H9 (cell line): ENCODE results near the gene CUBN. TPM values are rescaled to one million over a fixed set of nuclear protein-coding genes. Genes with fewer than 3 reads are reported as not detected.

ENCODE experiments used
- DNase-seq: peaks from one replicate; pipeline ENCODE4 v3.0.0-alpha.2; 2017
- H2AFZ ChIP-seq: one replicate; pipeline ENCODE4 v1.6.1; 2013; ENCODE audit warnings: mild to moderate bottlenecking, low read length, control low read depth, moderate library complexity
- H2AK5ac ChIP-seq: 2 replicates; pipeline ENCODE4 v1.6.1; 2013; ENCODE audit warnings: low read length, control low read depth, mixed read lengths; ENCODE audit not compliant: insufficient read length
- H2BK120ac ChIP-seq: one replicate; pipeline ENCODE4 v1.6.1; 2013; ENCODE audit warnings: low read depth, mild to moderate bottlenecking, low read length, control low read depth, inconsistent platforms; ENCODE audit not compliant: poor library complexity, severe bottlenecking
- H2BK12ac ChIP-seq: 2 replicates; pipeline ENCODE4 v1.6.1; 2013; ENCODE audit warnings: low read length, control low read depth, mixed read lengths, low read depth; ENCODE audit not compliant: insufficient read length
- H2BK15ac ChIP-seq: 2 replicates; pipeline ENCODE4 v1.6.1; 2013; ENCODE audit warnings: low read depth, low read length, control low read depth
- H2BK20ac ChIP-seq: one replicate; pipeline ENCODE4 v1.6.1; 2013; ENCODE audit warnings: low read depth, mild to moderate bottlenecking, low read length, control low read depth, inconsistent platforms; ENCODE audit not compliant: poor library complexity, severe bottlenecking
- H2BK5ac ChIP-seq: 2 replicates; pipeline ENCODE4 v1.6.1; 2013; ENCODE audit warnings: low read length, control low read depth, mixed read lengths; ENCODE audit not compliant: insufficient read length
- H3K14ac ChIP-seq: 2 replicates; pipeline ENCODE4 v1.6.1; 2013; ENCODE audit warnings: low read length, control low read depth; ENCODE audit not compliant: insufficient read depth
- H3K18ac ChIP-seq: 2 replicates; pipeline ENCODE4 v1.6.1; 2013; ENCODE audit warnings: low read depth, mild to moderate bottlenecking, mixed read lengths, low read length, control low read depth; ENCODE audit not compliant: insufficient read length
- H3K23ac ChIP-seq: 2 replicates; pipeline ENCODE4 v1.6.1; 2013; ENCODE audit warnings: low read length, control low read depth, mixed read lengths, low read depth; ENCODE audit not compliant: insufficient read length
- H3K23me2 ChIP-seq: 2 replicates; pipeline ENCODE4 v1.6.1; 2013; ENCODE audit warnings: low read depth, mild to moderate bottlenecking, mixed read lengths, low read length, control low read depth; ENCODE audit not compliant: insufficient read length, poor library complexity, severe bottlenecking
- H3K27ac ChIP-seq: 2 replicates; pipeline ENCODE4 v1.5.1; 2013; ENCODE audit warnings: low read length, control low read depth, mixed read lengths, low read depth; ENCODE audit not compliant: insufficient read length
- H3K27me3 ChIP-seq: 2 replicates; pipeline ENCODE4 v1.6.1; 2013; ENCODE audit warnings: low read length, control low read depth, inconsistent platforms; ENCODE audit not compliant: insufficient read depth
- H3K4ac ChIP-seq: 2 replicates; pipeline ENCODE4 v1.6.1; 2013; ENCODE audit warnings: low read depth, mild to moderate bottlenecking, control low read depth, inconsistent platforms, low read length, moderate library complexity
- H3K4me1 ChIP-seq: 2 replicates; pipeline ENCODE4 v1.6.1; 2013; ENCODE audit warnings: low read length, control low read depth, inconsistent platforms; ENCODE audit not compliant: insufficient read depth
- H3K4me2 ChIP-seq: 2 replicates; pipeline ENCODE4 v1.6.1; 2013; ENCODE audit warnings: low read length, control low read depth, mixed read lengths; ENCODE audit not compliant: insufficient read length, insufficient read depth
- H3K56ac ChIP-seq: 2 replicates; pipeline ENCODE4 v1.6.1; 2013; ENCODE audit warnings: low read depth, mild to moderate bottlenecking, mixed read lengths, low read length, control low read depth; ENCODE audit not compliant: insufficient read length
- H3K79me1 ChIP-seq: 2 replicates; pipeline ENCODE4 v1.6.1; 2013; ENCODE audit warnings: low read depth, mild to moderate bottlenecking, moderate library complexity, low read length, control low read depth, inconsistent platforms; ENCODE audit not compliant: insufficient read depth, poor library complexity, severe bottlenecking
- H3K79me2 ChIP-seq: 2 replicates; pipeline ENCODE4 v1.6.1; 2013; ENCODE audit warnings: low read length, control low read depth, inconsistent platforms; ENCODE audit not compliant: insufficient read depth
- H3K9ac ChIP-seq: 2 replicates; pipeline ENCODE4 v1.6.1; 2013; ENCODE audit warnings: low read length, control low read depth, mixed read lengths; ENCODE audit not compliant: insufficient read length; ENCODE audit errors: extremely low read depth
- H3K9me3 ChIP-seq: one replicate; pipeline ENCODE4 v1.6.1; 2013; ENCODE audit warnings: low read depth, low read length, inconsistent platforms; ENCODE audit not compliant: control insufficient read depth
- H3T11ph ChIP-seq: one replicate; pipeline ENCODE4 v1.6.1; 2013; ENCODE audit warnings: mild to moderate bottlenecking, low read length, control low read depth, inconsistent platforms
- H4K20me1 ChIP-seq: one replicate; pipeline ENCODE4 v1.6.1; 2013; ENCODE audit not compliant: control insufficient read depth, insufficient read length, insufficient read depth
- H4K5ac ChIP-seq: 2 replicates; pipeline ENCODE4 v1.6.1; 2013; ENCODE audit warnings: low read depth, mild to moderate bottlenecking, mixed read lengths, low read length, control low read depth; ENCODE audit not compliant: insufficient read length
- H4K8ac ChIP-seq: replicated peaks from 2 replicates; pipeline ENCODE4 v1.6.1; 2013; ENCODE audit warnings: low read length, control low read depth, mixed read lengths, low read depth; ENCODE audit not compliant: insufficient read length
- H4K91ac ChIP-seq: 2 replicates; pipeline ENCODE4 v1.6.1; 2013; ENCODE audit warnings: low read depth, mild to moderate bottlenecking, moderate library complexity, mixed read lengths, low read length, control low read depth; ENCODE audit not compliant: insufficient read length
- H3K27ac Mint-ChIP-seq, 3 experiments: 2 replicates in 2 of 3; 3 replicates in 1 of 3; pipeline ENCODE4 v1.8.0; 2020 to 2021; ENCODE audit warnings: mixed read lengths in 3 of 3, mild to moderate bottlenecking in 1 of 3, moderate library complexity in 1 of 3
- H3K27me3 Mint-ChIP-seq: 2 replicates; pipeline ENCODE4 v1.8.0; 2021; ENCODE audit warnings: low read depth, mild to moderate bottlenecking, moderate library complexity, mixed read lengths
- H3K36me3 Mint-ChIP-seq, 3 experiments: 2 replicates in 2 of 3; 3 replicates in 1 of 3; pipeline ENCODE4 v1.8.0; 2020 to 2021; ENCODE audit warnings: low read depth in 3 of 3, mixed read lengths in 3 of 3; ENCODE audit not compliant: insufficient read depth in 1 of 3
- H3K4me1 Mint-ChIP-seq, 2 experiments: 2 replicates each; pipeline ENCODE4 v1.8.0; 2020; ENCODE audit warnings: mixed read lengths in 2 of 2
- H3K4me3 Mint-ChIP-seq, 2 experiments: 2 replicates in 1 of 2; 3 replicates in 1 of 2; pipeline ENCODE4 v1.8.0; 2020 to 2021; ENCODE audit warnings: mild to moderate bottlenecking in 2 of 2, mixed read lengths in 2 of 2, moderate library complexity in 1 of 2
- H3K9me3 Mint-ChIP-seq, 2 experiments: 2 replicates in 1 of 2; 3 replicates in 1 of 2; pipeline ENCODE4 v1.8.0; 2020; ENCODE audit warnings: mild to moderate bottlenecking in 2 of 2, mixed read lengths in 2 of 2, moderate library complexity in 1 of 2
- total RNA-seq: library from RNA; stranded (reverse); gene quantifications from 2 replicates; pipeline ENCODE4 v1.2.1, GENCODE V29; 2021
- TF ChIP-seq, protein P1 (sequence below): fragments of 200-600 bp; sonication (generic); conservative IDR thresholded peaks from 3 replicates; pipeline ENCODE4 v1.8.0; 2021; ENCODE audit warnings: antibody characterized with exemption, mild to moderate bottlenecking

CUBN gene
- total RNA-seq, 1 experiment from 2014 or later: 0.26 TPM

DNA sequence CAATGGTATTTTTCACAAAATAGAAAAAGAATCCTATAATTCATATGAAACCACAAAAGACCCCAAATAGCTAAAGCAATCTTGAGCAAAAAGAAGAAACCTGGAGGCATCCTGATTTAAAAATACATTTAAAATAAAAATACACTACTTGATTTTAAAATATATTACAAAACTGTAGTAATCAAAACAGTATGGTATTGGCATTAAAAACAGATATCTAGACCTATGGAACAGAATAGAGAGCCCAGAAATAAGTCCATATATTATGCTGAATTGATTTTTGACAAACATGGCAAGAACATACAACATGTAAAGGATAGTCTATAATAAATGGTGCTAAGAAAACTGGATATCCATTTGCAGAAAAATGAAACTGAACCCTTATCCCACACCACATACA is 34.8 kb downstream of the CUBN start:
- H2BK120ac ChIP-seq: no peak overlapping the region
- no peak overlapping the region for H3K56ac ChIP-seq
- no peak overlapping the region for H4K8ac ChIP-seq
- no peaks in the 10 kb centered on the region for H3K4me1 ChIP-seq
- H3T11ph ChIP-seq: no peak overlapping the region
- no peak overlapping the region for H2BK20ac ChIP-seq
- no peak overlapping the region for H2BK15ac ChIP-seq
- no peak overlapping the region for H2AK5ac ChIP-seq
- no peaks in the 10 kb centered on the region for H3K79me2 ChIP-seq
- no peak overlapping the region for H2BK5ac ChIP-seq
- H4K91ac ChIP-seq: no peak overlapping the region
- H3K23me2 ChIP-seq: no peaks in the 10 kb centered on the region
- H2BK12ac ChIP-seq: no peak overlapping the region
- Mint-ChIP-seq H3K9me3 (peaks cover 6 to 22% of the 10 kb centered on the region in 2 experiments; a peak in 4 of 5 replicates), H3K4me3 (no peak overlapping the region), H3K36me3 (peaks cover 0 to 9% (median 2%) of the 10 kb centered on the region in 3 experiments; a peak in 3 of 7 replicates), H3K27me3 (no peaks in the 10 kb centered on the region), H3K4me1 (peaks cover 7% of the 10 kb centered on the region in 2 experiments), H3K27ac (no peak overlapping the region)
- H3K4ac ChIP-seq: no peak overlapping the region
- no peak overlapping the region for H3K14ac ChIP-seq
- H3K9me3 ChIP-seq: no peaks in the 10 kb centered on the region
- no peak for DNase-seq
- H3K27ac ChIP-seq: no peak overlapping the region
- no peak overlapping the region for H3K18ac ChIP-seq
- no peaks in the 10 kb centered on the region for H3K27me3 ChIP-seq
- no peaks in the 10 kb centered on the region for H4K20me1 ChIP-seq
- no peak overlapping the region for H3K4me2 ChIP-seq
- no peaks in the 10 kb centered on the region for H3K79me1 ChIP-seq
- H2AFZ ChIP-seq: no peak overlapping the region
- H4K5ac ChIP-seq: no peak overlapping the region
- TF ChIP-seq, protein P1, sequence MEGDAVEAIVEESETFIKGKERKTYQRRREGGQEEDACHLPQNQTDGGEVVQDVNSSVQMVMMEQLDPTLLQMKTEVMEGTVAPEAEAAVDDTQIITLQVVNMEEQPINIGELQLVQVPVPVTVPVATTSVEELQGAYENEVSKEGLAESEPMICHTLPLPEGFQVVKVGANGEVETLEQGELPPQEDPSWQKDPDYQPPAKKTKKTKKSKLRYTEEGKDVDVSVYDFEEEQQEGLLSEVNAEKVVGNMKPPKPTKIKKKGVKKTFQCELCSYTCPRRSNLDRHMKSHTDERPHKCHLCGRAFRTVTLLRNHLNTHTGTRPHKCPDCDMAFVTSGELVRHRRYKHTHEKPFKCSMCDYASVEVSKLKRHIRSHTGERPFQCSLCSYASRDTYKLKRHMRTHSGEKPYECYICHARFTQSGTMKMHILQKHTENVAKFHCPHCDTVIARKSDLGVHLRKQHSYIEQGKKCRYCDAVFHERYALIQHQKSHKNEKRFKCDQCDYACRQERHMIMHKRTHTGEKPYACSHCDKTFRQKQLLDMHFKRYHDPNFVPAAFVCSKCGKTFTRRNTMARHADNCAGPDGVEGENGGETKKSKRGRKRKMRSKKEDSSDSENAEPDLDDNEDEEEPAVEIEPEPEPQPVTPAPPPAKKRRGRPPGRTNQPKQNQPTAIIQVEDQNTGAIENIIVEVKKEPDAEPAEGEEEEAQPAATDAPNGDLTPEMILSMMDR: no peak
- no peak overlapping the region for H3K9ac ChIP-seq
- no peak overlapping the region for H3K23ac ChIP-seq
